Liver (tissue), 9 donors: ENCODE results near the gene PCNT. TPM values are rescaled to one million over a fixed set of nuclear protein-coding genes. Genes with fewer than 3 reads are reported as not detected.
"Not testable (repeated sequence)": the region's sequence is repeated elsewhere in the genome, so short reads cannot be mapped to it uniquely, and the experiment has no call there.

Experiments used
- DNase-seq: peaks from one replicate; pipeline ENCODE4 v3.0.0-alpha.2; 2017; ENCODE audit warnings: low spot score
- H3K27ac ChIP-seq, 2 donors: one replicate each; pipeline ENCODE4 v1.7.0; 2013; ENCODE audit warnings: inconsistent platforms in 2 of 2, low read length in 2 of 2, control low read depth in 1 of 2, low read depth in 1 of 2, mild to moderate bottlenecking in 1 of 2
- H3K27me3 ChIP-seq, 4 donors: one replicate each; pipeline versions ENCODE4 v1.6.1 to v1.7.0; 2013; ENCODE audit warnings: low read length in 3 of 4, inconsistent platforms in 1 of 4, mild to moderate bottlenecking in 1 of 4, moderate library complexity in 1 of 4; ENCODE audit not compliant: control insufficient read depth in 4 of 4, insufficient read depth in 4 of 4
- H3K36me3 ChIP-seq, 4 donors: one replicate each; pipeline versions ENCODE4 v1.6.1 to v1.7.0; 2013; ENCODE audit warnings: low read length in 3 of 4, mild to moderate bottlenecking in 3 of 4, low read depth in 1 of 4, moderate library complexity in 1 of 4; ENCODE audit not compliant: control insufficient read depth in 4 of 4, insufficient read depth in 3 of 4
- H3K4me1 ChIP-seq, 4 donors: one replicate each; pipeline versions ENCODE4 v1.6.1 to v1.7.0; 2013; ENCODE audit warnings: low read length in 3 of 4, mild to moderate bottlenecking in 3 of 4, moderate library complexity in 1 of 4; ENCODE audit not compliant: control insufficient read depth in 4 of 4, insufficient read depth in 4 of 4
- H3K4me3 ChIP-seq, 3 donors: one replicate each; pipeline versions ENCODE4 v1.6.1 to v1.7.0; 2013; ENCODE audit warnings: low read length in 3 of 3, control low read depth in 1 of 3, low read depth in 1 of 3, mild to moderate bottlenecking in 1 of 3
- H3K9ac ChIP-seq, 2 donors: one replicate each; pipeline ENCODE4 v1.7.0; 2013; ENCODE audit warnings: low read length in 2 of 2, mild to moderate bottlenecking in 2 of 2, moderate library complexity in 2 of 2, control low read depth in 1 of 2, low read depth in 1 of 2
- H3K9me3 ChIP-seq, 4 donors: one replicate each; pipeline versions ENCODE4 v1.6.1 to v1.7.0; 2013; ENCODE audit warnings: low read length in 3 of 4; ENCODE audit not compliant: control insufficient read depth in 4 of 4
- EGR1 ChIP-seq, 2 donors: IDR thresholded peaks; 2 replicates each; pipeline ENCODE4 v1.6.1; 2016 to 2018; ENCODE audit warnings: antibody characterized with exemption in 2 of 2, low read depth in 2 of 2
- FOXA1 ChIP-seq: IDR thresholded peaks from 2 replicates; pipeline ENCODE4 v1.6.1; 2016; ENCODE audit warnings: antibody characterized with exemption
- FOXA2 ChIP-seq: IDR thresholded peaks from 2 replicates; pipeline ENCODE4 v1.6.1; 2016; ENCODE audit warnings: antibody characterized with exemption
- GABPA ChIP-seq, 2 donors: IDR thresholded peaks in 1 of 2; conservative IDR thresholded peaks in 1 of 2; 2 replicates each; pipeline ENCODE4 v1.6.1; 2016; ENCODE audit warnings: antibody characterized with exemption in 2 of 2, mild to moderate bottlenecking in 1 of 2, moderate library complexity in 1 of 2
- HNF4A ChIP-seq, 2 donors: conservative IDR thresholded peaks; 2 replicates each; pipeline ENCODE4 v1.6.1; 2016; ENCODE audit warnings: antibody characterized with exemption in 2 of 2, mild to moderate bottlenecking in 2 of 2
- HNF4G ChIP-seq: IDR thresholded peaks from 2 replicates; pipeline ENCODE4 v1.6.1; 2016; ENCODE audit warnings: antibody characterized with exemption
- JUND ChIP-seq, 2 donors: IDR thresholded peaks; 2 replicates each; pipeline ENCODE4 v1.6.1; 2016; ENCODE audit warnings: antibody characterized with exemption in 2 of 2
- NR2F2 ChIP-seq: IDR thresholded peaks from 2 replicates; pipeline ENCODE4 v1.6.1; 2016; ENCODE audit warnings: antibody characterized with exemption
- RAD21 ChIP-seq, 2 donors: IDR thresholded peaks; 2 replicates each; pipeline ENCODE4 v1.6.1; 2016; ENCODE audit warnings: antibody characterized with exemption in 2 of 2, mild to moderate bottlenecking in 2 of 2
- RXRA ChIP-seq, 2 donors: IDR thresholded peaks; 2 replicates each; pipeline ENCODE4 v1.6.1; 2017 to 2018; ENCODE audit warnings: antibody characterized with exemption in 2 of 2, mild to moderate bottlenecking in 1 of 2
- SP1 ChIP-seq: IDR thresholded peaks from 2 replicates; pipeline ENCODE4 v1.6.1; 2018; ENCODE audit warnings: antibody characterized with exemption, mild to moderate bottlenecking
- TAF1 ChIP-seq: conservative IDR thresholded peaks from 2 replicates; pipeline ENCODE4 v1.6.1; 2016; ENCODE audit warnings: antibody characterized with exemption, mild to moderate bottlenecking
- YY1 ChIP-seq: IDR thresholded peaks from 2 replicates; pipeline ENCODE4 v1.6.1; 2016; ENCODE audit warnings: antibody characterized with exemption, mild to moderate bottlenecking
- WGBS: extraction: QIAGEN DNeasy Blood & Tissue Kit; methylation state at CpG from one replicate; pipeline ENCODE4 v1.1.7; 2013; 5-methylcytosine and 5-hydroxymethylcytosine counted together
- polyA plus RNA-seq, 2 donors: library from polyadenylated mRNA; stranded (reverse) in 1 of 2; unstranded in 1 of 2; fragments of 200-250 nt in 1 of 2; fragments of >200 nt in 1 of 2; fragmentation: Nextera tagmentation in 1 of 2; extraction: Ambion mirVana in 1 of 2; gene quantifications; one replicate each; pipeline versions ENCODE4 v1.2.1 to v1.2.3, GENCODE V29; 2013 to 2015
- total RNA-seq, 2 donors: library from RNA; depleted of rRNA; stranded (reverse); fragments of >200 nt; gene quantifications; one replicate each; pipeline ENCODE4 v1.2.3, GENCODE V29; 2014
- TF ChIP-seq, protein P1 (sequence below): IDR thresholded peaks from 2 replicates; pipeline ENCODE4 v1.6.1; 2016; ENCODE audit warnings: antibody characterized with exemption
- TF ChIP-seq, protein P2 (sequence below): fragments of 150-350 bp; IDR thresholded peaks from 2 replicates; pipeline ENCODE4 v1.5.1; 2017; ENCODE audit warnings: improper control_type of control experiment, low read depth, low read length; ENCODE audit not compliant: missing input control
- TF ChIP-seq, protein P3 (sequence below): IDR thresholded peaks from 2 replicates; pipeline ENCODE4 v1.6.1; 2016; ENCODE audit warnings: antibody characterized with exemption, mild to moderate bottlenecking
- TF ChIP-seq, protein P4 (sequence below): IDR thresholded peaks from 2 replicates; pipeline ENCODE4 v1.6.1; 2016; ENCODE audit warnings: antibody characterized with exemption
- TF ChIP-seq, protein P5 (sequence below): IDR thresholded peaks from 2 replicates; pipeline ENCODE4 v1.6.1; 2016; ENCODE audit warnings: antibody characterized with exemption
- donor health status: healthy.
- donor health status: healthy.
- donor health status: healthy.
- donor health status: healthy.
- donor health status: healthy.

Gene PCNT
- total and polyA plus RNA-seq, 4 donors, result 6.7 to 36.8 (median 15.2) TPM

DNA sequence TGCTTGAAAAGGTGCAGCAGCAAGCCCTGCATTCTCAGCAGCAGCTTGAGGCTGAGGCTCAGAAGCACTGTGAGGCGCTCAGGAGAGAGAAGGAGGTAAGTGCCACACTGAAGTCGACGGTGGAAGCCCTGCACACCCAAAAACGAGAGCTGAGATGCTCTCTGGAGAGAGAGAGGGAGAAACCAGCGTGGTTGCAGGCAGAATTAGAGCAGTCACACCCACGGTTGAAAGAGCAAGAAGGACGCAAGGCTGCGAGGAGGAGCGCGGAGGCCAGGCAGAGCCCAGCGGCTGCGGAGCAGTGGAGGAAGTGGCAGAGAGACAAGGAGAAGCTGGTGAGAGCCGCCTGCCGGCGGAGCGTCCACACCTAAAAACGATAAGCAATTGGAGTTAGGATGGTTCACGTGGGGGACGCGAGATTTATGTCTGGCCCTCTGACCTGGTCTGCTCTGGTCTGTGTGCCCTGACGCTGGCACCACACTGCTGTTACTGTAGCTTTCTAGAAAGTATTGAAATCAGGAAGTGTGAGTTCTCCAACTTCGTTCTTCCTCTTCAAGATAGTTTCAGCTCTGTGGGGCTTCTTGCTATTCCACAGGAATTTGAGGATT, 108.0 kb downstream of the PCNT start:
- Histone ChIP-seq H3K27me3 (no peaks in the 10 kb centered on the region), H3K4me3 (no peak overlapping the region), H3K4me1 (no peaks in the 10 kb centered on the region), H3K27ac (no peak overlapping the region), H3K9ac (no peak overlapping the region), H3K36me3 (peaks cover 14 to 72% (median 19%) of the 10 kb centered on the region in 4 donors), H3K9me3 (no peaks in the 10 kb centered on the region)
- TF ChIP-seq FOXA1 (no peak), JUND (IDR thresholded peaks at IDR 0.05) (no peak), SP1 (no peak), TAF1 (no peak), HNF4G (no peak), EGR1 (IDR thresholded peaks at IDR 0.05; ENCODE audit: low read depth in 2 of 2) (no peak), RAD21 (IDR thresholded peaks at IDR 0.05) (no peak), GABPA (IDR thresholded peaks at IDR 0.05 in 1 of 2, conservative IDR thresholded peaks at IDR 0.05 in 1 of 2) (no peak), FOXA2 (no peak), YY1 (no peak), RXRA (IDR thresholded peaks at IDR 0.05) (no peak), NR2F2 (no peak), HNF4A (conservative IDR thresholded peaks at IDR 0.05) (no peak)
- TF ChIP-seq, protein P1, sequence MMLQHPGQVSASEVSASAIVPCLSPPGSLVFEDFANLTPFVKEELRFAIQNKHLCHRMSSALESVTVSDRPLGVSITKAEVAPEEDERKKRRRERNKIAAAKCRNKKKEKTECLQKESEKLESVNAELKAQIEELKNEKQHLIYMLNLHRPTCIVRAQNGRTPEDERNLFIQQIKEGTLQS, result no peak
- TF ChIP-seq, protein P2, sequence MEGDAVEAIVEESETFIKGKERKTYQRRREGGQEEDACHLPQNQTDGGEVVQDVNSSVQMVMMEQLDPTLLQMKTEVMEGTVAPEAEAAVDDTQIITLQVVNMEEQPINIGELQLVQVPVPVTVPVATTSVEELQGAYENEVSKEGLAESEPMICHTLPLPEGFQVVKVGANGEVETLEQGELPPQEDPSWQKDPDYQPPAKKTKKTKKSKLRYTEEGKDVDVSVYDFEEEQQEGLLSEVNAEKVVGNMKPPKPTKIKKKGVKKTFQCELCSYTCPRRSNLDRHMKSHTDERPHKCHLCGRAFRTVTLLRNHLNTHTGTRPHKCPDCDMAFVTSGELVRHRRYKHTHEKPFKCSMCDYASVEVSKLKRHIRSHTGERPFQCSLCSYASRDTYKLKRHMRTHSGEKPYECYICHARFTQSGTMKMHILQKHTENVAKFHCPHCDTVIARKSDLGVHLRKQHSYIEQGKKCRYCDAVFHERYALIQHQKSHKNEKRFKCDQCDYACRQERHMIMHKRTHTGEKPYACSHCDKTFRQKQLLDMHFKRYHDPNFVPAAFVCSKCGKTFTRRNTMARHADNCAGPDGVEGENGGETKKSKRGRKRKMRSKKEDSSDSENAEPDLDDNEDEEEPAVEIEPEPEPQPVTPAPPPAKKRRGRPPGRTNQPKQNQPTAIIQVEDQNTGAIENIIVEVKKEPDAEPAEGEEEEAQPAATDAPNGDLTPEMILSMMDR, result no peak
- TF ChIP-seq, protein P3, sequence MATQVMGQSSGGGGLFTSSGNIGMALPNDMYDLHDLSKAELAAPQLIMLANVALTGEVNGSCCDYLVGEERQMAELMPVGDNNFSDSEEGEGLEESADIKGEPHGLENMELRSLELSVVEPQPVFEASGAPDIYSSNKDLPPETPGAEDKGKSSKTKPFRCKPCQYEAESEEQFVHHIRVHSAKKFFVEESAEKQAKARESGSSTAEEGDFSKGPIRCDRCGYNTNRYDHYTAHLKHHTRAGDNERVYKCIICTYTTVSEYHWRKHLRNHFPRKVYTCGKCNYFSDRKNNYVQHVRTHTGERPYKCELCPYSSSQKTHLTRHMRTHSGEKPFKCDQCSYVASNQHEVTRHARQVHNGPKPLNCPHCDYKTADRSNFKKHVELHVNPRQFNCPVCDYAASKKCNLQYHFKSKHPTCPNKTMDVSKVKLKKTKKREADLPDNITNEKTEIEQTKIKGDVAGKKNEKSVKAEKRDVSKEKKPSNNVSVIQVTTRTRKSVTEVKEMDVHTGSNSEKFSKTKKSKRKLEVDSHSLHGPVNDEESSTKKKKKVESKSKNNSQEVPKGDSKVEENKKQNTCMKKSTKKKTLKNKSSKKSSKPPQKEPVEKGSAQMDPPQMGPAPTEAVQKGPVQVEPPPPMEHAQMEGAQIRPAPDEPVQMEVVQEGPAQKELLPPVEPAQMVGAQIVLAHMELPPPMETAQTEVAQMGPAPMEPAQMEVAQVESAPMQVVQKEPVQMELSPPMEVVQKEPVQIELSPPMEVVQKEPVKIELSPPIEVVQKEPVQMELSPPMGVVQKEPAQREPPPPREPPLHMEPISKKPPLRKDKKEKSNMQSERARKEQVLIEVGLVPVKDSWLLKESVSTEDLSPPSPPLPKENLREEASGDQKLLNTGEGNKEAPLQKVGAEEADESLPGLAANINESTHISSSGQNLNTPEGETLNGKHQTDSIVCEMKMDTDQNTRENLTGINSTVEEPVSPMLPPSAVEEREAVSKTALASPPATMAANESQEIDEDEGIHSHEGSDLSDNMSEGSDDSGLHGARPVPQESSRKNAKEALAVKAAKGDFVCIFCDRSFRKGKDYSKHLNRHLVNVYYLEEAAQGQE, result no peak
- TF ChIP-seq, protein P4, sequence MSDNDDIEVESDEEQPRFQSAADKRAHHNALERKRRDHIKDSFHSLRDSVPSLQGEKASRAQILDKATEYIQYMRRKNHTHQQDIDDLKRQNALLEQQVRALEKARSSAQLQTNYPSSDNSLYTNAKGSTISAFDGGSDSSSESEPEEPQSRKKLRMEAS, result no peak
- TF ChIP-seq, protein P5, sequence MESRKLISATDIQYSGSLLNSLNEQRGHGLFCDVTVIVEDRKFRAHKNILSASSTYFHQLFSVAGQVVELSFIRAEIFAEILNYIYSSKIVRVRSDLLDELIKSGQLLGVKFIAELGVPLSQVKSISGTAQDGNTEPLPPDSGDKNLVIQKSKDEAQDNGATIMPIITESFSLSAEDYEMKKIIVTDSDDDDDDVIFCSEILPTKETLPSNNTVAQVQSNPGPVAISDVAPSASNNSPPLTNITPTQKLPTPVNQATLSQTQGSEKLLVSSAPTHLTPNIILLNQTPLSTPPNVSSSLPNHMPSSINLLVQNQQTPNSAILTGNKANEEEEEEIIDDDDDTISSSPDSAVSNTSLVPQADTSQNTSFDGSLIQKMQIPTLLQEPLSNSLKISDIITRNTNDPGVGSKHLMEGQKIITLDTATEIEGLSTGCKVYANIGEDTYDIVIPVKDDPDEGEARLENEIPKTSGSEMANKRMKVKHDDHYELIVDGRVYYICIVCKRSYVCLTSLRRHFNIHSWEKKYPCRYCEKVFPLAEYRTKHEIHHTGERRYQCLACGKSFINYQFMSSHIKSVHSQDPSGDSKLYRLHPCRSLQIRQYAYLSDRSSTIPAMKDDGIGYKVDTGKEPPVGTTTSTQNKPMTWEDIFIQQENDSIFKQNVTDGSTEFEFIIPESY, result no peak
- 88% methylated on average over 22 of the region's 22 CpGs for WGBS
- no peak for DNase-seq

DNA sequence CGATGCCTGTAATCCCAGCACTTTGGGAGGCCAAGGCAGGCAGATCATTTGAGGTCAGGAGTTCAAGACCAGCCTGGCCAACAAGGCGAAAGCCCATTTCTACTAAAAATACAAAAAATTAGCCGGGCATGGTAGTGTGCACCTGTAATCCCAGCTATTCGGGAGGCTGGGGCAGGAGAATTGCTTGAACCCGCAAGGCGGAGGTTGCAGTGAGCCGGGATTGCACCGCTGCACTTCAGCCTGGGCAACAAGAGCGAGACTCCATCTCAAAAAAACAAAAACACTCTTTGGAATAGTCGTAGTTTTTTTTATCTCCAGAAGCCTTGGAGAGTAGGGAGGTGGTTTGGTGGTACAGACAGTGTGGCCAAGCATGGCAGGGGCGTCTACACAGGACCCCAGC, 109.2 kb downstream of the PCNT start:
- H3K9me3 ChIP-seq, H3K27me3 ChIP-seq, H3K4me1 ChIP-seq, H3K27ac ChIP-seq, H3K4me3 ChIP-seq, DNase-seq, H3K9ac ChIP-seq: not testable (repeated sequence)
- peaks cover 16 to 69% (median 22%) of the 10 kb centered on the region in 4 donors for H3K36me3 ChIP-seq
- 89% methylated on average over 11 of the region's 11 CpGs for WGBS
